IMR-90 (cell line): ENCODE measurements around the gene CLPX. TPM values are rescaled to one million over a fixed set of nuclear protein-coding genes. Genes with fewer than 3 reads are reported as not detected.

Experiments used
- ATAC-seq: fragments of 200-7000 bp; cut with Tn5 transposase; 2 replicates; pipeline ENCODE4 v1.9.1; 2020; ENCODE audit warnings: low read depth, mild to moderate bottlenecking, moderate library complexity
- BruUV-seq: library from RNA; stranded (reverse); fragments of 400-500 nt; replicated peaks from 2 replicates; lab custom pipeline; 2021; lab: Mats Ljungman, UMichigan
- CTCF ChIA-PET: fragments of 300-600 bp; formaldehyde crosslinking; extraction: SDS; loops from one replicate; lab custom pipeline; 2021; ENCODE audit warnings: antibody characterized with exemption; lab: Yijun Ruan, JAX
- POLR2A ChIA-PET: fragments of 300-600 bp; sonication (Branson Sonifier 250); formaldehyde crosslinking; loops from one replicate; lab custom pipeline; 2022; ENCODE audit warnings: antibody characterized with exemption; ENCODE audit not compliant: unreplicated experiment; lab: Charles Lee
- DNase-seq: peaks from one replicate; pipeline ENCODE4 v3.0.0; 2013
- H2AFZ ChIP-seq: replicated peaks from 2 replicates; pipeline ENCODE3; 2013; ENCODE audit warnings: low read length, mild to moderate bottlenecking; ENCODE audit not compliant: poor library complexity
- H2AK5ac ChIP-seq: 2 replicates; pipeline ENCODE4 v1.6.1; 2013; ENCODE audit warnings: low read depth, low read length, inconsistent platforms
- H2AK9ac ChIP-seq: replicated peaks from 2 replicates; pipeline ENCODE3; 2013; ENCODE audit warnings: mild to moderate bottlenecking, low read depth, low read length, moderate library complexity; ENCODE audit not compliant: poor library complexity
- H2BK120ac ChIP-seq: 2 replicates; pipeline ENCODE4 v1.6.1; 2013; ENCODE audit warnings: low read depth, low read length, inconsistent platforms
- H2BK15ac ChIP-seq: 3 replicates; pipeline ENCODE4 v1.6.1; 2013; ENCODE audit warnings: low read depth, low read length, inconsistent platforms
- H2BK20ac ChIP-seq: 2 replicates; pipeline ENCODE4 v1.6.1; 2013; ENCODE audit warnings: low read depth, mild to moderate bottlenecking, inconsistent platforms, low read length, moderate library complexity
- H2BK5ac ChIP-seq: 2 replicates; pipeline ENCODE4 v1.6.1; 2013; ENCODE audit warnings: mild to moderate bottlenecking, low read depth, low read length, inconsistent platforms; ENCODE audit not compliant: poor library complexity, severe bottlenecking
- H3K14ac ChIP-seq: replicated peaks from 2 replicates; pipeline ENCODE4 v1.6.1; 2013; ENCODE audit warnings: low read depth, low read length, inconsistent platforms
- H3K18ac ChIP-seq: 2 replicates; pipeline ENCODE4 v1.6.1; 2013; ENCODE audit warnings: low read depth, low read length, control low read depth
- H3K23ac ChIP-seq: 2 replicates; pipeline ENCODE4 v1.6.1; 2013; ENCODE audit warnings: low read depth, low read length, inconsistent platforms
- H3K27ac ChIP-seq: 2 replicates; pipeline ENCODE4 v1.5.1; 2013; ENCODE audit warnings: mild to moderate bottlenecking, control low read depth, low read length; ENCODE audit not compliant: insufficient read depth
- H3K27me3 ChIP-seq: 2 replicates; pipeline ENCODE4 v1.6.1; 2013; ENCODE audit warnings: low read length; ENCODE audit not compliant: control insufficient read depth, insufficient read depth
- H3K36me3 ChIP-seq: 2 replicates; pipeline ENCODE4 v1.6.1; 2013; ENCODE audit warnings: low read length, mixed read lengths; ENCODE audit not compliant: control insufficient read depth, insufficient read depth
- H3K4ac ChIP-seq: 2 replicates; pipeline ENCODE4 v1.6.1; 2013; ENCODE audit warnings: low read depth, low read length, inconsistent platforms
- H3K4me1 ChIP-seq: 2 replicates; pipeline ENCODE4 v1.6.1; 2013; ENCODE audit warnings: low read length, mixed read lengths; ENCODE audit not compliant: control insufficient read depth, insufficient read depth
- H3K4me2 ChIP-seq: 2 replicates; pipeline ENCODE4 v1.6.1; 2013; ENCODE audit warnings: low read depth, mild to moderate bottlenecking, control low read depth, low read length, moderate library complexity
- H3K4me3 ChIP-seq: 2 replicates; pipeline ENCODE4 v1.5.1; 2013; ENCODE audit warnings: low read depth, mild to moderate bottlenecking, control low read depth, low read length, moderate library complexity; ENCODE audit not compliant: insufficient read depth
- H3K56ac ChIP-seq: 2 replicates; pipeline ENCODE4 v1.6.1; 2013; ENCODE audit warnings: low read length, inconsistent platforms; ENCODE audit not compliant: insufficient read depth; ENCODE audit errors: extremely low read depth
- H3K79me1 ChIP-seq, 2 experiments: 2 replicates each; pipeline ENCODE4 v1.6.1; 2013; ENCODE audit warnings: low read length in 2 of 2, inconsistent platforms in 1 of 2, low read depth in 1 of 2
- H3K9ac ChIP-seq: 2 replicates; pipeline ENCODE4 v1.6.1; 2013; ENCODE audit warnings: low read depth, low read length, control low read depth
- H3K9me1 ChIP-seq: 2 replicates; pipeline ENCODE4 v1.6.1; 2013; ENCODE audit warnings: low read length, inconsistent platforms; ENCODE audit not compliant: insufficient read depth
- H3K9me3 ChIP-seq: 2 replicates; pipeline ENCODE4 v1.6.1; 2013; ENCODE audit warnings: low read length; ENCODE audit not compliant: control insufficient read depth, insufficient read depth
- H4K20me1 ChIP-seq: 2 replicates; pipeline ENCODE4 v1.6.1; 2013; ENCODE audit warnings: low read length, inconsistent platforms; ENCODE audit not compliant: insufficient read depth
- H4K5ac ChIP-seq: 2 replicates; pipeline ENCODE4 v1.6.1; 2013; ENCODE audit warnings: mild to moderate bottlenecking, low read depth, low read length, control low read depth
- H4K8ac ChIP-seq, 2 experiments: 2 replicates each; pipeline ENCODE4 v1.6.1; 2013; ENCODE audit warnings: low read depth in 2 of 2, low read length in 2 of 2, control low read depth in 1 of 2, inconsistent platforms in 1 of 2
- H4K91ac ChIP-seq: 2 replicates; pipeline ENCODE4 v1.6.1; 2013; ENCODE audit warnings: low read depth, low read length, inconsistent platforms; ENCODE audit not compliant: insufficient read depth
- CHD1 ChIP-seq: IDR thresholded peaks from 2 replicates; pipeline ENCODE4 v1.6.1; 2012; ENCODE audit warnings: low read depth, low read length, improper control_type of control experiment
- POLR2A ChIP-seq: IDR thresholded peaks from 2 replicates; pipeline ENCODE4 v1.6.1; 2012; ENCODE audit warnings: mild to moderate bottlenecking, low read depth, low read length
- USF2 ChIP-seq: fragments of 150-350 bp; IDR thresholded peaks from 2 replicates; pipeline ENCODE4 v1.6.1; 2017; ENCODE audit warnings: mild to moderate bottlenecking, antibody characterized with exemption, low read length, low read depth
- WGBS, 2 experiments: methylation state at CpG; one replicate each; pipeline versions ENCODE4 v1.1.5 to v1.1.7; 2013; ENCODE audit warnings: missing lambda C conversion rate in 2 of 2; ENCODE audit not compliant: insufficient read length in 1 of 2; ENCODE audit errors: extremely low coverage in 2 of 2; 5-methylcytosine and 5-hydroxymethylcytosine counted together
- dilution Hi-C: fragments of 300-500 bp; cut with HindIII; formaldehyde crosslinking; loops from one replicate; pipeline ENCODE4 v1.14.3; 2018; ENCODE audit warnings: low sequenced_read_pairs; ENCODE audit not compliant: unreplicated experiment
- in situ Hi-C: fragments of 300-500 bp; cut with MboI; formaldehyde crosslinking; loops from 3 replicates; pipeline ENCODE4 v1.14.3; 2019; ENCODE audit warnings: low sequenced_read_pairs, inconsistent platforms, mixed read lengths
- intact Hi-C: fragments of 100-400 bp; cut with micrococcal nuclease; formaldehyde crosslinking; loops from 2 replicates; pipeline ENCODE4 v1.10.0; 2022
- polyA plus RNA-seq, 3 experiments: library from polyadenylated mRNA; depleted of rRNA; stranded (reverse); fragments of >200 nt; gene quantifications; 2 replicates each; pipeline ENCODE4 v1.2.3, GENCODE V29; 2012; ENCODE audit warnings: low replicate concordance in 1 of 3
- total RNA-seq: library from RNA; depleted of rRNA; stranded (reverse); fragments of >200 nt; gene quantifications from 2 replicates; pipeline ENCODE4 v1.2.3, GENCODE V29; 2012

CLPX gene
- total and polyA plus RNA-seq, 2 of the 4 experiments (the other 2 are of a cell fraction): 25.8 to 26.9 TPM

DNA sequence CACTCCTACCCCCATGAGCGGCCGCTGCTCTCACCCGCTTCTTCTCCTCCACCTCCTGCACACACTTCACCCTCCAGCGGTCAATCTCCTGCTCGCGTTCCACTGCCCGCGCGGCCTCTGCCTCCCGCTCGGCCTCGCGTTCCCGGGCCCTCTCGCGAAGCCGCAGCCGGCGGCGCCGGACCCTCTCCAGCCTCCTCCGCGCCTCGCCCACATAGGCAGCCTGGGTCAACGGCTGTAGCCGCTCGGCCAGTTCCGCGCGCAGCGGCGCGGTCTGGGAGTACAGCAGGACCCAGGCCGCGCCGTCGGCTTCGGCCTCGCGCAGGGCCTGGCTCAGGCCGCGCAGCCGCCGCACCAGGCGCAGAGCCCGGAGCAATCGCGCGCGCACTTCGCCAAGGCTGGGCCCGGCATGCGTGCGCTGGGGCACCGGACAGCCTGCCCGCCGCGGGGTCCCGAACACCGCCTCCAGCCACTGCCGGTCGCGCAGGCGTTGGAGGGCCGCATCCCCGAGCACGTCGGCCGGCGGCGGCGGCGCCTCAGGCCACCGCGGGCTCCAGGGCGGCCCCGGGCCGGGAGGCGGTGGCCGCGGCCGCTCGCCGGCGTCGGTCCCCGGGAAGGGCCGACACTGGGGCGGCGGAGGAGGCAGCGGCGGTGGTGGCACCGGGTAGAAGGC is 52.1 kb downstream of the CLPX start:
- WGBS, 2 experiments: 1% methylated on average over 83 of the region's 93 CpGs; no CpG with 5 or more reads in 1 of the 2 experiments
- intact Hi-C loops: no loop called here
- H3K27ac ChIP-seq: peak overlapping the region; percentile 58
- H2BK20ac ChIP-seq: no peak overlapping the region
- no peaks in the 10 kb centered on the region; the same call in 1 of the 2 replicates for H3K9me1 ChIP-seq
- peaks cover 2% of the 10 kb centered on the region; the same call in 1 of the 2 replicates for H3K9me3 ChIP-seq
- H2AK9ac ChIP-seq: peak overlapping the region; percentile 94
- peak overlapping the region; percentile 39; the same call in 1 of the 2 replicates for H3K56ac ChIP-seq
- H4K8ac ChIP-seq: peak overlapping the region in 1 of 2 experiments; percentile 24; a peak in 1 of 4 replicates
- H4K91ac ChIP-seq: no peak overlapping the region
- peak; percentile 73 for ATAC-seq
- peak overlapping the region; percentile 58 for H2BK5ac ChIP-seq
- H4K20me1 ChIP-seq: peaks cover 20% of the 10 kb centered on the region; the same call in 1 of the 2 replicates
- no peak overlapping the region for H3K18ac ChIP-seq
- in situ Hi-C loops: no loop called here
- H2AK5ac ChIP-seq: no peak overlapping the region
- H2BK15ac ChIP-seq: no peak overlapping the region
- H3K27me3 ChIP-seq: no peaks in the 10 kb centered on the region
- peak overlapping the region; percentile 94 for H3K23ac ChIP-seq
- peak overlapping the region; percentile 61; the same call in 1 of the 2 replicates for H3K14ac ChIP-seq
- peak overlapping the region; percentile 86 for H3K9ac ChIP-seq
- POLR2A ChIA-PET: no interaction called here
- H3K79me1 ChIP-seq: peaks cover 16 to 44% of the 10 kb centered on the region in 2 experiments
- peak overlapping the region; percentile 62 for H3K4me3 ChIP-seq
- peaks cover 16% of the 10 kb centered on the region for H3K36me3 ChIP-seq
- dilution Hi-C loops: no loop called here
- peak overlapping the region; percentile 92 for H2AFZ ChIP-seq
- H3K4ac ChIP-seq: peak overlapping the region; percentile 3; the same call in 1 of the 2 replicates
- BruUV-seq: TSS peak; percentile 83
- peaks cover 3% of the 10 kb centered on the region for H3K4me1 ChIP-seq
- CTCF ChIA-PET: no interaction called here
- TF ChIP-seq POLR2A (peak; percentile 60; the same call in 1 of the 2 replicates), USF2 (no peak), CHD1 (0 out of 2 replicates have a peak, but pooled peaks have one; percentile 69)
- no peak overlapping the region for H4K5ac ChIP-seq
- DNase-seq: peak; percentile 47
- H3K4me2 ChIP-seq: peak overlapping the region; percentile 99
- H2BK120ac ChIP-seq: no peak overlapping the region
